Measurements from ENCODE around the gene TDRD5.

- TF ChIP-seq CTCF (IDR thresholded peaks at IDR 0.05; ENCODE audit: poor library complexity, severe bottlenecking) (no peak), TAF1 (IDR thresholded peaks at IDR 0.05; ENCODE audit: low read depth) (no peak), EZH2 (IDR thresholded peaks at IDR 0.05; ENCODE audit: borderline replicate concordance, insufficient read depth, low read length, poor library complexity, severe bottlenecking) (no peak)
Observed at GRCh38 chr1:179729881-179730280, 138.2 kb downstream of the TDRD5 start.
